ENCODE results near the gene SOSTDC1.
"Not testable (repeated sequence)": the region's sequence is repeated elsewhere in the genome, so short reads cannot be mapped to it uniquely, and the experiment has no call there.

Gene SOSTDC1

GRCh38 chr7:16460789-16461493, 4.6 kb downstream of the SOSTDC1 start:
- no peak for DNase-seq

GRCh38 chr7:16456303-16456702, 9.2 kb downstream of the SOSTDC1 start:
- not testable (repeated sequence) for DNase-seq

DNA sequence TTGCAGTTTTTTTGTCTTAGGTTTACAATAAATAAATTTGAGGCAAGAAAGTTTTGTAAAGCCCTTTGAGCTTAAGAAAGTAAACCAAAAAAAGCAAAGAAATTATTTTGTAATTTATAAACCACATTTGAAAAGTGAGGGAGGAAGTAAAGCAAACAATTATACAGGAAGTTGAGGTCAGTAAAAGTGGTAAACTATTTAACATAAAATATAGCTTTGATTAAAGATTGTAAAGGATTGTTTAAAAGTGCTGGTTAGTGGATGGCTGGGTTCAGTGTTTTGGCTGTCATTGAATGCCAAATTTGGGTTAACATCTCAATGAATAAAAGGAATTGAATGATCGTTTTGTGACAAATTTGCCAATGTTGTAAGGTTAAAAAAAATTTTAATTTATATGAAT, 9.9 kb downstream of the SOSTDC1 start:
- DNase-seq = no peak

GRCh38 chr7:16450366-16450765, 15.2 kb downstream of the SOSTDC1 start:
- DNase-seq = no peak

- DNase-seq = no peak
Measured at GRCh38 chr7:16447876-16448275, 17.7 kb downstream of the SOSTDC1 start.

DNA sequence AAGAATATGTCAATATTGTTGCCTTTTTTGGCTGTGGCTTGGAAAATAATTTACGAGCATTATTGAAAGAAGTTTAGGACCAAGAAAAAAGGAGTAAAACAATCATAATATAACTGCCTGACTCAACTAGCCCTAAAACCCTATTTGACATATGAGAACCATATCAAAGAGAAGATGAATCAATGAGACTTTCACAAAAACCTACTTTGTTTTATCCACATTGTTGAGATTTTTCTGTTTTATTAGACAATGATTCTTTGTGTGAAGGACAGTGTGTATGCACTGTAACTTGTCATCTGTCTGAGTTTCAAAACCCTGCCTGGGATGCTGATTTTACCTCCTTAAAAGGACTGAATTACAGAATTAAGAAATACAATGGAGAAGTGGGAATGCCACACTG, 19.0 kb downstream of the SOSTDC1 start:
- no peak for DNase-seq

DNA sequence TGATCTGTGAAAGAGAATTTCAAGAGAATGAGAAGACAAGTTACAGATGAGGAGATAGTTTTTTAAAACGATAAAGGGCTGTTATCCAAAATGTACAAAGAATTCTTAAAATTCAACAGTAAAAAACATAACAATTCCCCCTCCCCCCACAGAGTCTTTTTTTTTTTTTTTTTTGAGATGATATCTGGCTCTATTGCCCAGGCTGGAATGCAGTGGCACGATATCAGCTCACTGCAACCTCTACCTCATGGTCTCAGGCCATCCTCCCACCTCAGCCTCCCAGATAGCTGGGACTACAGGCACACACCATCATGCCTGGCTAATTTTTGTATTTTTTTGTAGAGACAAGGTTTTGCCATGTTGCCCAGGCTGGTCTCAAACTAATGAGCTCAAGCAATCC, 21.7 kb downstream of the SOSTDC1 start:
- DNase-seq = not testable (repeated sequence)

- DNase-seq = no peak
Measured at GRCh38 chr7:16438988-16439387, 26.6 kb downstream of the SOSTDC1 start.

DNA sequence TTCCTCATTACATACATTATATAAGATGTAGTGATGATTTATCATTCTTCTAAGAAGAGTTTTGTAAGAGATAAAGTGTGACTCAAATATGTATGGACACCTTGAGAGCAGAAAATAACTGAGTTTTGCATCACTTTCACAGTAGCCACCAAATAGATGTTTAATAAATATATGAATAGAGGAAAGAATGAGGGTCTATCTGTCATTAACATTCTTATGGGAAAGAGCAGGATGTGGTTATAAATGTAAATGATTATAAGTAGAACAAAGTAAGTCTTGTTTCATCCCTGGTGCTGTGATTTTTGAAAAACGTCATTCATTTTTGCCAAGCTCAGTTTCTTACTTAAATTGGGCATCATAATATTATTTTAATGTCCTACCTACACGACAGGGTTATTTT, 29.2 kb downstream of the SOSTDC1 start:
- DNase-seq = no peak

- DNase-seq = no peak
Measured at GRCh38 chr7:16433568-16434122, 31.9 kb downstream of the SOSTDC1 start.

DNA sequence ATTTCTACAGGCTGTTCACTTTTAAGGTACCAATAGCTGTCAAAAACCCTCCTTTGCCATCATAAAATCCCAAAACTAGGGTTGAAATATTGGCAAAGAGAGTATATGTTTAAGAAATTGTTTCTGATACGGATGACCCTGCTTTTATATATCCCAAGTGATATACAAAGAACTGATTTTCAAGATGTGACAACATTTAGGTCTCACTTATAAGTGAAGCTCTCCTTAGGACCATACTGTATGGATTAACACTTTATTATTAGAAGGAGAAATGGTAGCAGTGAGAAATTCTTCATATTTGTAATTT, 33.2 kb downstream of the SOSTDC1 start:
- DNase-seq = no peak

DNA sequence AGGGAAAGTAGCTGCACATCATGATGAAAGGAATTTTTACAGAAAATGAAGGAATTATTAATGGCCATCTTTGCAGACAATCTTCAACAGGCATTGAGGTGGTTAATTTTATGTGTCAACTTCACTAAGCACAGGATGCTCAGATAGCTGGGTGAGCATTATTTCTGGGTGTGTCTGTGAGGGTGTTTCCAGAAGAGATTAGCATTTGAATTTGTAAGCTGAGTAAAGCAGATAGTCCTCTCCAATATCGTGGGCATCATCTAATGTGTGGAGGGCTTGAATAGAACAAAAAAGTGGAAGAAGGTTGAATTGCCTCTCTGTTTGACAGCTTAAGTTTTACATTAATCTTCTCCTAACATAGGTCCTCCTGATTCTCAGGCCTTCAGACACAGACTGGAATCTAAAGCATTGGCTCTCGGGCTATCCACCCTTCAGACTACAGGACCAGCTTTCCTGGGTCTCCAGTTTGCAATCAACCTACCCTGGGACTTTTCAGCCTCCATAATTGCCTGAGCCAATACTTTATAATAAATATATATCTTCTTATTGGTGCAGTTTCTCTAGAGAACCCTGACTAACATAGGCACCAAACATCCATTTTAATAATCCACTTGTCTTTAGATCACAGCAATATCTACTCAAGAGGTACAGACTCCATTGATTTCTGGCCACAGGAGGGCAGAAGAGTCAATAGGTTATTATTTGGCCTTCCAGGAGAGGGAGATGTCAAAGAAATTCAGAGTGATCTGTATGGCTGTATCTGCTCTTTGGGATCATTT, 33.7 kb downstream of the SOSTDC1 start:
- DNase-seq = peak; percentile 6 to 26

GRCh38 chr7:16430133-16430532, 35.4 kb downstream of the SOSTDC1 start:
- DNase-seq = no peak

DNA sequence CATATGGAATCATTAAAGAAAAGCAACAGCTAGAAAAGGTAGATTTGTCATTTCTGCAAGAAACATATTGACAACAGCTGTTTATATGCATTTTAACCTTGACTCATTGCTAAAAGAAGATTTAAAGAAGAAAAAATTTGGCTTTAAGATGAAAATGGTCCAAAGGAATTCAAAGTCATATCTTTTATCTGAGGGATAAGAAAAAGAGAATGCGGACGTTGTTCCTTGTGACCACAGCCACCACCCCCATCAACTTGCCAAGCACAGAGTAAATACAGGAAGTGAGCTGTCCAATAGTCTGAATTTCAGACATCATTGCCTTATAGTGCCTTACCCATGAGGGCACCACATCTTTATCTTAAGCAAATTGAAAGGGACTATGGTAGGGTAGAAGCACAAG, 36.9 kb downstream of the SOSTDC1 start:
- DNase-seq = no peak

DNA sequence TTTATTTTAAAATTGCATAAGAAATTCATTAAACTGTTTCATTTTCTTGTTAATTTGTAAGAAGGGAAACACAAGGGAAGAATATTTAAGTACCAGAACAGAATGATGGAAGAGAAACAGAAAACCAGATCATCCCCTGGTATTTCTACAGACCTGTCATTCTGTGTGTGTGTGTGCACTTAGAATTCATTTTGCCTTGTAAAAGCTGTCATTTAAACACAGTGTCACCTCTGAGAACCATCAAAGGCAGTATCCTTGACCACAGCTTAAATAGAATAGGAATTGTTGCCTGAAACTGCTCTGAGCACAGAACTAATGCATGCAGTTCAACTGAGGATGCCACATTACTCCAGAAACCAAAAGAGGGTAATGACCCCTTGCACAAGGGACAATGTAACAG, 37.4 kb downstream of the SOSTDC1 start:
- DNase-seq = no peak

DNA sequence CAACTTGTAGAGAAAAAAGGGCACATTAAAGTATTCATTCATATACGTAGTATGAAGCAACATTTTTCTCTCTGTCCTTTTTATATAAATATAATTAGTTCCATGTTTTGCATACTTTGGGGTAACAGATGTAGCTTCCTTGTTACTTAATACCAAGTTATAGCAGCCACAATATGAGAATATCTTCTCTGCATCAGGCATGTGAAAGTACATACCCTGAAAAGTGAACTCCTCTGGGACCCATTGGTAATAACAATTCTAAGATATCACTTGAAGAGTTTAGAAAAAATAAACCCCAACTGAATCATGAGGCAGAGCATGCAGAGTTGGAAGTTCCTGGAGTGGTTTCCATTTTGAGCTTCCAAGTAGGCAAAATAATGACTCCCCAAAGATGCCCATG, 41.8 kb downstream of the SOSTDC1 start:
- DNase-seq = no peak

DNA sequence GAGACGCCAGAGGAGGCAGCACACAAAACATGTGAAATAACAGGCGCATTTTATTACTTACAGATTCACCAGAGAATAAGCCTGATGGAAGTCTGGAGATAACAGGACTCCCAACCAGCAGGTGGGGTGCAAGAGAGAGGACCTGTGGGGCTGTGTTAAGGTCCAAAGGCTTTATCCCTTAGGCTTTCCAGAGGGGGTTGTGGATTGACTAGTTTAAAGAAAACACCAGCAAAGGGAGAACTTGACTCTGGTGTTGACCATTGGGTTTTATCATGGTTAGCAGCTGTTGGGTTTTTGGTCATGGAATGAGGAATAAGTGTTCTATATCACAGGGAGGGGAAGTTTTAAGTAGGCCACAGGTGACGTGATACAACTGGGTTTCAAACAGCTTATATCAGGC, 42.6 kb downstream of the SOSTDC1 start:
- no peak for DNase-seq

GRCh38 chr7:16422103-16422435, 43.5 kb downstream of the SOSTDC1 start:
- DNase-seq = no peak

GRCh38 chr7:16421333-16422102, 44.0 kb downstream of the SOSTDC1 start, which contains the start of gene CRPPA:
Gene CRPPA (minus strand): TSS chr7:16421538. CDS start chr7:16421322, 216 bp downstream.
- peak in 1 of 2 experiments; percentile 28 for DNase-seq

DNA sequence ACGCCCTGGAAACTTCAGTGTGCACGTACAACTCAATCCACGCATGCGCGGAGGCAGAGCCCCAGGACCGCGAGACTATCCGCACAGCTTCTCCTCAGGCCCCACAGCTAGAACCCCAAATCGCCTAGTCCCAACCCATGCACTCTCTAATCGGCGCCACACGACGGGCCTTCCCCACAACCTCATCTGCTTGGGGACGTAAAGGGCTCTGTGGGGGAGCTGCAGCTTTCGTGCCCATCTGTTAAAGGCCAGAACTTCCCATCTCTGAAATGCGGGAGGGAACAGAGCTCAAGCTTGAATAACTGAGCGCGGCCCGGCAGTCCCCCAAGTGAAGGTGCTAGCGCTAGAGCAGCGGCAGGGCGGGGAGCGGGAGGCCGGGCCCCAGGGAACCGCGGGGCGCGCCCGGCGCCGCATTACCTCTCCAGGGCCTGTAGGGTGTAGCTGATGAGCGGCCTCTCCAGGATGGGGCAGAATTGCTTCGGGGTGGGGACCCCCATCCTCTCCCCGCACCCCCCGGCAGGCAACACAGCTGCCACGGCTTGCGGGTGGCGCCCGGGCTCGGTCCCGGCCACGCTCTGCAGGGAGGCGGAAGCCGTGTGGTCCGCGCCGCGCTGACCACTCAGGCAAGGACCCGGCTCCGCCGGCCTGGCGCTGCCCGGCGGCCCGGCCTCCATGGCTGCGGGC, 44.7 kb downstream of the SOSTDC1 start:
- DNase-seq = peak; percentile 51 to 78

GRCh38 chr7:16420329-16420648, 45.2 kb downstream of the SOSTDC1 start:
- DNase-seq = no peak

GRCh38 chr7:16419859-16420258, 45.7 kb downstream of the SOSTDC1 start:
- no peak for DNase-seq

DNA sequence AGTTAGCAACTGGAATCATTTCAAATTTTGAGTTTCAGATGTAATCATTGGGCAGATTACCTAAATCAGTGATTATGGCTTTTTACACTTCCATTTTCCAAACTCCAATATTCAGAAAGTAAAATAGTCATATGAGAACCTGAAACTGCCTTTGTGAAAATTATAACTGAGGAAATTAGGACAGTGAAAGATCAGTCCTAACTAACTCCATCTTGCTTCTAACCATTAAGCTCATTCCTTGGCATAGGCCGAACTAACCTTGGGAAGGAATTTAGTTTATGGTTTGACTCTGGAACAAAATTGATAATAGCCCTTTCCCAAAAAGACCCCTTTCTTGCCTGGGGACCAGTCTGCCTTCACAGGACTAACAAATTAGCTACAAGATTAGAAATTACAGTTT, 46.4 kb downstream of the SOSTDC1 start:
- DNase-seq = no peak

All from NCI-H1930 (cell line).